ENCODE data around the gene ADGRF5.

DNA sequence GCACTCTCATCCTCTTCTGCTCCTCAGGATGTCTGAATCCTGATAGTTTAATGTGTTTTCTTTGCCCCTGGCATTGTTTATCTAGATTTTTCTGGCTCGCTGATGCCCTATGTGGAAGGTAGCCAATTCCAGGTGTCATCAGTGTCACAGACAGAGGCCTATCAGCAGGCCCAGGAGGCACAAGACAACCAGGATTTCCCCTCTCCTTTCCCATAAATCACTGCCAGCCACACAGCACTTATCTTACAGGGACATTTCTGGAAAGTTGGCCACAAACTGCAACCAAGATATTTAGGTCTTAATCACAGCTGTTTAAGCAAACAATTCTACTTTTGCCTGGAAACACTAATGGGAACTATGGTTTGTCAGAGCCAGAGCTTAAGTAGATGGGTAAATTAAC is 28.1 kb downstream of the ADGRF5 start:
- TF ChIP-seq CTCF (IDR thresholded peaks at IDR 0.05; ENCODE audit: low read depth, low read length, poor library complexity, severe bottlenecking) = no peak
- no peak for TF ChIP-seq EZH2phosphoT487 (IDR thresholded peaks at IDR 0.05; ENCODE audit: borderline replicate concordance, low read length)
